H1 (cell line): ENCODE results near the gene CACNA1B. TPM values are rescaled to one million over a fixed set of nuclear protein-coding genes. Genes with fewer than 3 reads are reported as not detected.

Source experiments
- CTCF ChIA-PET: fragments of 300-600 bp; sonication (Branson Sonifier 250); formaldehyde crosslinking; loops from one replicate; lab custom pipeline; 2021; ENCODE audit not compliant: partially characterized antibody; lab: Charles Lee
- POLR2A ChIA-PET: fragments of 300-600 bp; sonication (Branson Sonifier 250); formaldehyde crosslinking; loops from one replicate; lab custom pipeline; 2021; ENCODE audit warnings: inconsistent platforms; ENCODE audit not compliant: partially characterized antibody; lab: Charles Lee
- DNase-seq, 2 experiments: peaks; one replicate each; pipeline versions ENCODE4 v3.0.0 to v3.0.0-alpha.2; 2010 to 2022; ENCODE audit warnings: low spot score in 2 of 2, low read depth in 1 of 2, mixed read lengths in 1 of 2
- FAIRE-seq: peaks from 2 replicates; lab custom pipeline; 2011; peaks lifted over from hg19 to GRCh38; lab: Jason Lieb, UNC
- H2AFZ ChIP-seq: 2 replicates; pipeline ENCODE4 v1.8.1; 2012; ENCODE audit warnings: low read length, inconsistent platforms
- H2AK5ac ChIP-seq: 2 replicates; pipeline ENCODE4 v1.6.1; 2013; ENCODE audit warnings: low read depth, low read length
- H2BK120ac ChIP-seq: replicated peaks from 2 replicates; pipeline ENCODE3; 2013; ENCODE audit warnings: low read depth, low read length, inconsistent platforms
- H2BK12ac ChIP-seq: 2 replicates; pipeline ENCODE4 v1.6.1; 2013; ENCODE audit warnings: low read depth, low read length
- H2BK15ac ChIP-seq: 2 replicates; pipeline ENCODE4 v1.6.1; 2013; ENCODE audit warnings: low read length
- H2BK20ac ChIP-seq: 2 replicates; pipeline ENCODE4 v1.6.1; 2013; ENCODE audit warnings: low read length
- H2BK5ac ChIP-seq: 2 replicates; pipeline ENCODE4 v1.6.1; 2013; ENCODE audit warnings: low read depth, low read length
- H3K14ac ChIP-seq: 2 replicates; pipeline ENCODE4 v1.6.1; 2013; ENCODE audit warnings: inconsistent platforms; ENCODE audit not compliant: insufficient read length
- H3K18ac ChIP-seq: 2 replicates; pipeline ENCODE4 v1.6.1; 2013; ENCODE audit warnings: low read length; ENCODE audit errors: extremely low read depth
- H3K23ac ChIP-seq: 2 replicates; pipeline ENCODE4 v1.6.1; 2013; ENCODE audit warnings: inconsistent platforms; ENCODE audit not compliant: insufficient read length
- H3K23me2 ChIP-seq: 2 replicates; pipeline ENCODE4 v1.6.1; 2013; ENCODE audit warnings: low read depth, low read length
- H3K27ac ChIP-seq: 2 replicates; pipeline ENCODE4 v1.6.1; 2011; ENCODE audit warnings: low read depth, low read length, inconsistent platforms
- H3K27me3 ChIP-seq, 4 experiments: replicated peaks in 1 of 4; 1 replicate in 1 of 4; 2 replicates in 3 of 4; pipeline versions ENCODE4 v1.6.1 to v1.8.1; 2011 to 2013; ENCODE audit warnings: low read length in 3 of 4, mild to moderate bottlenecking in 3 of 4, inconsistent platforms in 2 of 4, mixed read lengths in 2 of 4, moderate library complexity in 1 of 4; ENCODE audit not compliant: control insufficient read depth in 3 of 4, insufficient read depth in 3 of 4; ENCODE audit errors: extremely low read depth in 1 of 4
- H3K36me3 ChIP-seq, 4 experiments: 2 replicates each; pipeline versions ENCODE4 v1.6.1 to v1.8.1; 2011 to 2013; ENCODE audit warnings: mild to moderate bottlenecking in 4 of 4, low read length in 3 of 4, moderate library complexity in 2 of 4, control low read depth in 1 of 4, inconsistent platforms in 1 of 4; ENCODE audit not compliant: insufficient read depth in 4 of 4, control insufficient read depth in 2 of 4
- H3K4ac ChIP-seq: replicated peaks from 2 replicates; pipeline ENCODE3; 2013; ENCODE audit warnings: low read length, low read depth, mixed read lengths, inconsistent platforms; ENCODE audit not compliant: insufficient read length
- H3K4me1 ChIP-seq, 4 experiments: replicated peaks in 1 of 4; 1 replicate in 1 of 4; 2 replicates in 3 of 4; pipeline versions ENCODE4 v1.6.1 to v1.8.1; 2011 to 2013; ENCODE audit warnings: low read length in 3 of 4, inconsistent platforms in 2 of 4, mixed read lengths in 1 of 4; ENCODE audit not compliant: insufficient read depth in 4 of 4, control insufficient read depth in 3 of 4
- H3K4me2 ChIP-seq, 2 experiments: 2 replicates each; pipeline versions ENCODE4 v1.6.1 to v1.8.1; 2011 to 2013; ENCODE audit warnings: low read depth in 2 of 2, low read length in 2 of 2, control low read depth in 1 of 2, inconsistent platforms in 1 of 2, mild to moderate bottlenecking in 1 of 2; ENCODE audit not compliant: insufficient read depth in 1 of 2
- H3K4me3 ChIP-seq, 4 experiments: fragments of 200-600, 300-600 bp in 1 of 4; sonication (generic), shearing (Covaris generic), sonication (Bioruptor Twin) in 1 of 4; 2 replicates each; pipeline versions ENCODE4 v1.5.1 to v1.8.1; 2011 to 2016; ENCODE audit warnings: low read length in 4 of 4, low read depth in 3 of 4, control low read depth in 2 of 4, inconsistent platforms in 2 of 4, mild to moderate bottlenecking in 2 of 4, mixed read lengths in 1 of 4, moderate library complexity in 1 of 4; ENCODE audit not compliant: insufficient read depth in 2 of 4; ENCODE audit errors: extremely low read depth in 1 of 4
- H3K56ac ChIP-seq: replicated peaks from 2 replicates; pipeline ENCODE3; 2013; ENCODE audit warnings: low read depth, mild to moderate bottlenecking, mixed read lengths, low read length, inconsistent platforms; ENCODE audit not compliant: insufficient read length
- H3K79me1 ChIP-seq: 2 replicates; pipeline ENCODE4 v1.6.1; 2013; ENCODE audit warnings: low read depth, low read length, control low read depth
- H3K79me2 ChIP-seq, 2 experiments: 2 replicates each; pipeline versions ENCODE4 v1.6.1 to v1.8.1; 2012 to 2013; ENCODE audit warnings: low read length in 2 of 2, mild to moderate bottlenecking in 2 of 2, inconsistent platforms in 1 of 2; ENCODE audit not compliant: insufficient read depth in 2 of 2, control insufficient read depth in 1 of 2
- H3K9ac ChIP-seq, 4 experiments: replicated peaks in 1 of 4; 1 replicate in 1 of 4; 2 replicates in 3 of 4; pipeline versions ENCODE4 v1.6.1 to v1.8.1; 2011 to 2013; ENCODE audit warnings: low read depth in 3 of 4, low read length in 3 of 4, control low read depth in 2 of 4, mild to moderate bottlenecking in 2 of 4, moderate library complexity in 2 of 4, inconsistent platforms in 1 of 4; ENCODE audit errors: extremely low read depth in 1 of 4
- H3K9me3 ChIP-seq, 2 experiments: 2 replicates each; pipeline versions ENCODE4 v1.6.1 to v1.8.1; 2012 to 2013; ENCODE audit warnings: mild to moderate bottlenecking in 2 of 2, moderate library complexity in 2 of 2, control low read depth in 1 of 2, inconsistent platforms in 1 of 2, low read depth in 1 of 2, low read length in 1 of 2, mixed read lengths in 1 of 2; ENCODE audit not compliant: insufficient read depth in 2 of 2
- H4K20me1 ChIP-seq, 2 experiments: replicated peaks in 1 of 2; 2 replicates each; pipeline versions ENCODE3 to v1.8.1; 2011 to 2013; ENCODE audit warnings: inconsistent platforms in 2 of 2, low read length in 2 of 2, mild to moderate bottlenecking in 1 of 2; ENCODE audit not compliant: insufficient read depth in 2 of 2, control insufficient read depth in 1 of 2
- H4K5ac ChIP-seq: 2 replicates; pipeline ENCODE4 v1.6.1; 2013; ENCODE audit warnings: low read length, low read depth, mixed read lengths, inconsistent platforms; ENCODE audit not compliant: insufficient read length
- H4K8ac ChIP-seq: 2 replicates; pipeline ENCODE4 v1.8.0; 2013; ENCODE audit warnings: mild to moderate bottlenecking, moderate library complexity, low read length, inconsistent platforms; ENCODE audit not compliant: insufficient read depth; ENCODE audit errors: extremely low read depth
- H4K91ac ChIP-seq: replicated peaks from 2 replicates; pipeline ENCODE3; 2013; ENCODE audit warnings: low read length, mixed read lengths, inconsistent platforms; ENCODE audit not compliant: insufficient read length
- ATF2 ChIP-seq: IDR thresholded peaks from 2 replicates; pipeline ENCODE4 v1.6.1; 2012; ENCODE audit warnings: low read length, inconsistent platforms
- ATF3 ChIP-seq: IDR thresholded peaks from 2 replicates; pipeline ENCODE4 v1.6.1; 2011; ENCODE audit warnings: low read depth, mild to moderate bottlenecking, low read length; ENCODE audit not compliant: insufficient read depth
- CEBPB ChIP-seq: IDR thresholded peaks from 2 replicates; pipeline ENCODE4 v1.6.1; 2012; ENCODE audit warnings: low read depth, low read length
- EZH2 ChIP-seq: fragments of 200-600 bp; sonication (generic); IDR thresholded peaks from 2 replicates; pipeline ENCODE4 v1.7.1; 2012; ENCODE audit warnings: low read depth, mild to moderate bottlenecking, moderate library complexity, low read length, inconsistent platforms; ENCODE audit not compliant: severe bottlenecking
- GTF2F1 ChIP-seq: IDR thresholded peaks from 2 replicates; pipeline ENCODE4 v1.6.1; 2012; ENCODE audit warnings: low read depth, low read length, improper control_type of control experiment, borderline replicate concordance
- KDM1A ChIP-seq: fragments of 200-600, 300-600 bp; sonication (generic); IDR thresholded peaks from 2 replicates; pipeline ENCODE4 v1.7.1; 2016; ENCODE audit warnings: mild to moderate bottlenecking, low read length, borderline replicate concordance
- POLR2AphosphoS5 ChIP-seq: IDR thresholded peaks from 2 replicates; pipeline ENCODE4 v1.6.1; 2011; ENCODE audit warnings: low read depth, low read length
- SRF ChIP-seq: IDR thresholded peaks from 2 replicates; pipeline ENCODE4 v1.6.1; 2011; ENCODE audit warnings: mild to moderate bottlenecking, low read depth, low read length, moderate library complexity
- WGBS, 2 experiments: shearing (Covaris generic) in 1 of 2; methylation state at CpG; one replicate each; pipeline versions ENCODE4 v1.1.6 to v1.1.7; 2013 to 2015; ENCODE audit warnings: low lambda C conversion rate in 2 of 2, mixed read lengths in 2 of 2, inconsistent platforms in 1 of 2, low coverage in 1 of 2, missing lambda C conversion rate in 1 of 2; ENCODE audit not compliant: insufficient replicate concordance in 2 of 2, insufficient coverage in 1 of 2, insufficient read length in 1 of 2; ENCODE audit errors: extremely low coverage in 1 of 2, missing lambda C conversion rate in 1 of 2; 5-methylcytosine and 5-hydroxymethylcytosine counted together
- polyA plus RNA-seq, 7 experiments: library from polyadenylated mRNA; depleted of rRNA in 3 of 7; stranded (reverse) in 5 of 7; unstranded in 2 of 7; fragments of >200 nt in 5 of 7; fragments of 200-250 nt in 2 of 7; gene quantifications; 1 replicate in 5 of 7; 2 replicates in 1 of 7; 4 replicates in 1 of 7; pipeline versions ENCODE4 v1.2.1 to v1.2.3, GENCODE V29; 2011 to 2013; ENCODE audit warnings: missing spikeins in 2 of 7, mixed read lengths in 2 of 7
- total RNA-seq: library from RNA; stranded (reverse); fragmentation: NEBNext Ultra II Directional; extraction: Animal tissue kit (Norgen Biotek cat#: 25700); gene quantifications from 2 replicates; pipeline ENCODE4 v1.2.1, GENCODE V29; 2021

CACNA1B gene
- total and polyA plus RNA-seq, 2 of the 8 experiments (the other 6 are each of a cell fraction or from before 2014, with no cell fraction given): 1.5 to 5.7 TPM

GRCh38 chr9:138118601-138119071 is 241.1 kb downstream of the CACNA1B start:
- CTCF ChIA-PET: interaction anchor here (0.6 to 0.8 kb wide), 2 partner anchors 17 to 419 kb away, joined by 3 to 4 read pairs; no protein-coding TSS in a partner anchor

More at GRCh38 chr9:138118601-138119071, 241.1 kb downstream of the CACNA1B start:
- no peak overlapping the region for H3K14ac ChIP-seq
- no peak overlapping the region for H3K23ac ChIP-seq
- H3K4me3 ChIP-seq: no peak overlapping the region
- no peaks in the 10 kb centered on the region for H3K79me1 ChIP-seq
- no peak overlapping the region for H3K27ac ChIP-seq
- no peak overlapping the region for H3K9ac ChIP-seq
- peaks cover 73 to 97% of the 10 kb centered on the region in 2 experiments for H3K9me3 ChIP-seq
- POLR2A ChIA-PET: no interaction called here
- no peak overlapping the region for H2AFZ ChIP-seq
- no peak overlapping the region for H4K8ac ChIP-seq
- H2AK5ac ChIP-seq: no peak overlapping the region
- H2BK120ac ChIP-seq: no peak overlapping the region
- H3K27me3 ChIP-seq: no peaks in the 10 kb centered on the region
- H4K20me1 ChIP-seq: no peaks in the 10 kb centered on the region
- no peak overlapping the region for H4K91ac ChIP-seq
- no peak overlapping the region for H2BK20ac ChIP-seq
- no peak overlapping the region for H3K4ac ChIP-seq
- H3K79me2 ChIP-seq: no peaks in the 10 kb centered on the region
- H3K4me2 ChIP-seq: no peak overlapping the region
- TF ChIP-seq CEBPB: no peak
- no peak for TF ChIP-seq ATF2
- no peak for TF ChIP-seq ATF3
- no peak for TF ChIP-seq EZH2
- TF ChIP-seq KDM1A: no peak
- TF ChIP-seq POLR2AphosphoS5: no peak
- TF ChIP-seq SRF: no peak
- no peak for TF ChIP-seq GTF2F1
- no peak overlapping the region for H2BK15ac ChIP-seq
- H2BK12ac ChIP-seq: no peak overlapping the region
- DNase-seq (no peak), FAIRE-seq (no peak)
- peaks cover 0 to 6% (median 0%) of the 10 kb centered on the region in 4 experiments; a peak in 1 of 8 replicates for H3K36me3 ChIP-seq
- WGBS, 2 experiments: 82% methylated on average over 11 of the region's 14 CpGs; no CpG with 5 or more reads in 1 of the 2 experiments
- no peak overlapping the region for H4K5ac ChIP-seq
- H2BK5ac ChIP-seq: no peak overlapping the region
- H3K56ac ChIP-seq: no peak overlapping the region
- H3K18ac ChIP-seq: no peak overlapping the region
- H3K4me1 ChIP-seq: no peaks in the 10 kb centered on the region
- no peaks in the 10 kb centered on the region; the same call in 1 of the 2 replicates for H3K23me2 ChIP-seq
